HTERT RPE-1 (cell line): ENCODE data around the gene SOX6.
"Not testable (repeated sequence)": the region's sequence is repeated elsewhere in the genome, so short reads cannot be mapped to it uniquely, and the experiment has no call there.

Source experiments
- in situ Hi-C: fragments of 300-500 bp; cut with MboI; formaldehyde crosslinking; loops from 4 replicates; pipeline ENCODE4 v1.14.3; 2020; ENCODE audit warnings: low sequenced_read_pairs

The SOX6 gene

DNA sequence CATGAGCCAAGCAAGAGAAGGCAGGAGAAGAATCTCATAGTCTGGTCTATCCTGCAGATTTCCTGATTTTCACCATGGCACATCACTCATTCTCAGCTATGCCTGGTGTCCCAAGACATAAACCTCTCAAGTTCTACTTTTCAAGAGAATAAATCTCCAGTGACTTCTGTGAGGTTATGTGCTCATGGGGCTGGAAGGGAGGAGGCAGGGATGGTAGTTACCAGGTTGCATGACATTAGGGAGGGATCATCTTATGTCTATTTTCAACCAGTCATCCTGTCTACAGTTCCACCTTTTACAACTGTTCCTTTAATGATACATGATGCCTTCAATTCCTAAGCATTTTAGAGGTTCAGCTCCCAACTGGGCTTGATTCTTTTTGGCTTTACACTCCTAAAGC is 297.7 kb downstream of the SOX6 start:
- in situ Hi-C loops: no loop called here

DNA sequence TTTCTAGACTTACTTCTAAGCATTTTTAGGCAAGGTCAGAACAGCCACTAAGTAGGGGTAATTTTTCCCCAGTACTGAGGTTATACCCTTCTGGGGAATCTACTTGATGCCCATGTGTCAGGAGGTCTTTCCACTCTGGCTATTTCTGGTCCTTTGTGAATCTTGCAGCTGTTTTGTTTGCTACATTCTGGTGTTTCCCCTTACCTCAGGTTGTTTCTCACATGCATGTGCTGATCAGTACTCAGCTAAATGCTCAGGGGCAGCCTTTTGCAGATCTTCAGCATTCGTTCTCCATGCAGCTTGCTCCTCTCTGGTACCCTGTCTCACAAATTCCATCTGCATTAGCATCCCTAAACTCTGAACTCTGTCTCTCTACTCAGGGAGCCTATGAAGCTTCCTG is 303.6 kb downstream of the SOX6 start:
- in situ Hi-C loops: no loop called here

DNA sequence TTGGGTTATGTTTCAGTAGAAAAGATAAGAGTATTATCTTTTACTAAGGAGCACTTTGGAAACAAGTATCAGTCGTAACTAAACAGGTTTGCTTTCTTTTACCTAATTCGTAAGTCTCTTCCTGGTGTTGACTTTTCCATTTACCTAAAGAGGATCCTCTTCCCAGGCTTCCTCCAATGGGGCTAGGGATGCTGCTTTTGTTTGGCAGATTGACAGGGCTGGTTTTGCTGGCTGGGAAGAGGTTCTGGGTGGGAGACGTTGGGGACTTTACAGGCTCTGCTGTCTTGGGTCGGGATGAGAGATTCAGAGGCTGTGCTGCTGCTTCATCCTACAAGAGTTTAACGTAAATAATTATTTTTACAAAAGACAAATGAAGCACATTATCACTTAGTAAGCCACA is 306.7 kb downstream of the SOX6 start:
- in situ Hi-C loops: no loop called here

DNA sequence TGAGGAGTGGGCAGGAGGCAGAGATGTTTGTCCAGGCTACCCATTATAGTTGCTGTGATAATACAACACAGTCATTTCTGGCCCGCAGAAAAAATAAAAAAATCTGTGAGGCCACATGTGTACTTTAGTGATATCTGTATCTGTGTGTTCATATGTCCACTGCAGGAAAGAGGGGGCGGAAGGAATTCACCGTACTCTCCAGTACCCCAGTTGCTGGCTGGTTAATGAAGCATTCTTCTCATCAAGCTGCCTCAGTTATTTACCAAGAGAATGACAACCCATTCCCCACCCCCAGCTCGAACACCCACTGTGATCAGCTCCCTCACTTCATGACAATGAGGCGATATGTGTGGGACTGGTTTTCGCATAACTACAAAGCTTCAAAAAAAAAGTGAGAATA is 309.3 kb downstream of the SOX6 start:
- in situ Hi-C loops: no loop called here

DNA sequence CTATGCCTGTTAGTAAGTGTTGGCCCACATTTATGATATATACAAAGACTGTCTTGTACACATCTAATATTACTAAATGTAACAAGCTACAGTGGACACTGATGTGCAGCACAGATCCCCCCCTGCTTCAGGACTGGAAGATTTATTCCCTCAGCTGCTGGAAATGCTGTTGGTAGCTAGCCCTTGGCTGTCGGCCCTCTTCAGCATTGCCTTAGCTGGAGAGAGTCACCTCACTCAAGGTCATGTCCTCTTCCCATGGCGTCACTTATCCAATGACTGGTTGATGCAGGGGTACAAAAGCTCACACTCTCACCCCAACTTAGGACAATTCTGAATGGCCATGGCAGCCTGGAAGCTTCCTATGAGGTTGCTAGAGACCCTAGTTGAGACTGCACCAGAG is 312.7 kb downstream of the SOX6 start:
- in situ Hi-C loops: no loop called here

DNA sequence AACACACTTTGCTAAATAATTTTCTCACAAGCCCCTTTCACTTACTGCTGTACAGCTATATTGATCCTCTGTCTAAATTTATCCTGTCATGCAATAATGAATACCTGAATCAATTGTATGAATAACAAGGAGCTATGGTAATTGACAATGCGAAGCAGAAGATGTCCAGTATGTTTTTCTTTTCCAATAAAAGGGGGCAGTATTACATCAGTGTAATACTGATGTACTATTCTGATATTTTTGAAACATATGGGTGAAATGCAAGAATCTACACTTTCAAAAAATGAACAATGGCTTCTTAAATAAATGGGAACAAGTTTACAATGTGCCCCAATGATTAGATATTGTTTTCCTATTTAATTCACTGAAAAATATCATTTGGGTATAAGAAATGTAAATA is 315.1 kb downstream of the SOX6 start:
- in situ Hi-C loops: no loop called here

DNA sequence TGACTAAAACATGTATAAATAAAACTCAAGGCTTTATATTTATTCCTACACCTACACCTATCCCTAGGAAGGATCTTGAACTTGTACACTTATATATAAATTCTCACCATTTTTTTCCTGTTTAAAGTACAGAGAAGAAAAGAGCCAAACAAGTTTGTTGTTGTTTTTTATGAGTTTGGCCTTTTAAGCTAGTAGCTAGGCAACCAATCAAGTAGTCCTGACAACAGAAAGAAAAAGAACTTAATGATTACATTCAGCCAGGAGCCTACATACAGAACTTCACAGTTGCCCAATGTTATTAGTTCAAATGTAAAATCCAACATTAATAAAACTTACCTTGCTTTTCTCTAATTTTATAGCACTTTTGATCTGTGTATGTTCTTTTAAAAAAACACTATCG is 316.2 kb downstream of the SOX6 start:
- in situ Hi-C loops: no loop called here

DNA sequence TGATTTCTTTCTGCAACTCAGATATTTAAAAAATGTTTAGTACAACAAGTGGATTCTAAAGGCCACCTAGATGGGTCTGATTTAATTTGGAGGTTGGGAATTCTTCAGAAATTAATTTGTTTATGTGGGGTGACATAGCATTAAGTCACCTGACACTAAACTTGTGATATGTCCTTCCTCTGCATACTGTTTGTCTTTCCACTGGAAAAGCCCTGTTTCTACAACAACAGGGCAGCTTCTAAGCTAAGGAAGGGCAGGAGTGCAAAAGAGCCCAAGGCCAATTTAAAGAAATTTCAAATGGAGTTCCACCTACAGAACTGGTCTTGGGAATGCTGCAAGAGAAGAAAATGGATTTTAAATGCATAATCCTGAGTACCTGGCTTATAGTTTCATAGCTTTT is 319.2 kb downstream of the SOX6 start:
- in situ Hi-C loops: no loop called here

DNA sequence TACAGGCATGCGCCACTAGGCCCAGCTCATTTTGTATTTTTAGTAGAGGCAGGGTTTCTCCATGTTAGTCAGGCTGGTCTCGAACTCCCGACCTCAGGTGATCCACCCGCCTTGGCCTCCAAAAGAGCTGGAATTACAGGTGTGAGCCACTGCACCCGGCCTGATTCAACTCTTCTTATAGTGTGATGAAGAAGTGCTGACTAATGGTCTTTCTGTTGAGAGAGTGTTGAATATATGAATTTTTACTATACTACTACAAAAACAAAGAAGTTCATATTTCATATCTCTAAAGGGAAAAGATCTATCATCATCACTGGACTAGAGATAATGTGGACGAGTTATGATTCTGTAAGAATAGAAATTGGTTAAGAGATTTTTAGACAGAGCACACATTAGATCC is 320.1 kb downstream of the SOX6 start:
- in situ Hi-C loops: no loop called here

DNA sequence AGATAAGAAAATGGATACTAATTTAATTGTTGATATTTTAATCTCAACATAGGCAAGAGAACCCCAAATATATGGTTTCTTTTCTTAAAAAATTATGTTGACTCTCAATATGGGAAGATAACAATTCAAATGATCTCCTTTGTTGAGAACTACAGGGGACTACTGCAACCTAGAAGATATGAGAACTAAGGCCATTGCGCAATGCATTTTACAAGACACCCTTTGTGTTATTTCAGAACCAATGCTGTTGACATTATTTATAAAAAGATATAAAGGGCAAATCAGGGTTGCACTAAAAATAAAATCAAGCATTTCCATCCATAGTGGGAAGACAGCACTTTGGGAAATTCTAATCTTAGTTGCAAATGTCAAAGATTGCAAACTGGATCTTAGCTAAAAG is 322.3 kb downstream of the SOX6 start:
- in situ Hi-C loops: no loop called here

DNA sequence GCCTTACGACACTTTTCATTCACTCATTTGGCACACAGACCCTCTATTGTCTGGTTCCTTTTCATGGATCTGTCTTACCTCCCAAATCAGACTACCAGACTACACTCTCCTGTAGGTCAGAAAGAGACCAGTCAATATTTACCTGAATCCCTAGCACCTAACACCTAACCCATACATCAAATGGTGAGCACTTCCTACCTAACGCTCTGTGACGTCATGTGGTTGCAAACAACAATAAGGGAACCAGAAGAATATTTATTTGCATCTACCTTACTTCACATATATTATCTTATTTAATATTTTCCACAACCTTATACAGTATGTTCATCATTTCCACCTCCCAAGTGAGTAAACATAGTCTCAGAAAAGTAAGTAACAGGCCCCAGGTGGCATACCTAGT is 323.4 kb downstream of the SOX6 start:
- in situ Hi-C loops: no loop called here

DNA sequence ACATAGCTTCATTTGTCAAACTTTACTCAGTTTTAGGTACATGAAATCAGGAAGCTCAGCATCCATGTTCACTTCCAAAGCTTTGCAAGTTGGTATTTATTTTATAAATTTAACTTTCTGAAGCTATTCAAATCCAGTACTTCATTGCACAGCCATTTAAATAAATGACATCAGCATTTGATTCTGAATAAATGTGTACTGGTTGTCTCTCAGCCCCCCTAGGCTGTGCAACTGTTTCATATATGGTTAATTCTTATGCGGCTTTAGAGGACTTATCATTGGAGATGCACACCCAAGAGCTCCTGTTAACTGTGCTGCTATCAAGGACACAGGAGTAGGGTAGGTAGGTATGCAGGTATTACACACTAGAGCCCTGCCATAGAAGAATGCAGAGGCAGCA is 325.1 kb downstream of the SOX6 start:
- in situ Hi-C loops: no loop called here

DNA sequence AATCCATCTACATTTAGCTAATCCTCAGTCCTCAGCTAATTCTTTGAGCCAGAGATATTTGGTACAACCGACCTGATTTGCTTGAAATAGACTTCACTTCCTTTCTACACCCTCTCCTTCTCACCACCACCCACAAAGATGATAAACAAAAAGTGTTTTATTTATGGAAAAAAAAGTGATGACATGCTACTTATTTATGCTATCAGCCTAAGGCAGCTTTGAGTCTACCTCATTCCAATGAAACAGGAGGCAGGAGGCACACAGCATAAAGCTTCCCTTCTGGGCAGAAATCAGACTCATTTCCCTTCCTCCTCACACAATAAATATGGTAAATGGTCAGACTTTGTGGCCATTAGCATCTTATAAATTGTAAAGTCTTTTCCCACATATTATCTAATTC is 325.7 kb downstream of the SOX6 start:
- in situ Hi-C loops: no loop called here

DNA sequence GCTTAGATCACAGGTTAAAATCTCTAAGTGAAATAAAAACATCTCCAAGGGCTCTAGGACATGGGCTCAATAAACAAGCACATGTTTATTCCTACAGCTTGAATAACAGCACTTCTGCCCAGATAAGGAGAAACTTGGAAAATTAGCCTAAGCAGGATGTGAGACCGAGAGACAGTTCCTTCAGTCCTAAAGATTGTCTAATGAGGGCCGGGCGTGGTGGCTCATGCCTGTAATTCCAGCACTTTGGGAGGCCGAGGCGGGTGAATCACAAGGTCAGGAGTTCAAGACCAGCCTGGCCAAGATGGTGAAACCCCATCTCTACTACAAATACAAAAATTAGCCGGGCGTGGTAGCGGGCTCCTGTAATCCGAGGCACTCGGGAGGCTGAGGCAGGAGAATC is 327.2 kb downstream of the SOX6 start:
- in situ Hi-C loops: not testable (repeated sequence)

DNA sequence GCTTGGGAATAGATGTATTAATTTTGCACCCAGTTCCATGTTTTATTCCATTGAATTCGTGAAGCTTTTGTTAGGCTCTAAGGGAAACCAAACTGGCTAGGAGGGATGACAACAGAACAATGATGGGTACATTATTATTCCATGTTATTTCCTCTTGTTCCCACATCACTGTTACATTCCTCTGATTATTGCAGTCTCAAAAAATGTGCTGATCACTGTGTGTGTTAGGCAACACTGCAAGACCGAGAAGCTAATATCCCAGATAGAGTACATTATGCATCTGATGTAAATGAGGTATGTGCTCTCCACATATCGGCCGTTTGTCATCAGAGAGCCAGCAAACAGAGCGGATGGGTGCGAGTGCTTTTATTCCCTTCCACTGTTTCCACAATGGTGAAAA is 327.9 kb downstream of the SOX6 start:
- in situ Hi-C loops: no loop called here

DNA sequence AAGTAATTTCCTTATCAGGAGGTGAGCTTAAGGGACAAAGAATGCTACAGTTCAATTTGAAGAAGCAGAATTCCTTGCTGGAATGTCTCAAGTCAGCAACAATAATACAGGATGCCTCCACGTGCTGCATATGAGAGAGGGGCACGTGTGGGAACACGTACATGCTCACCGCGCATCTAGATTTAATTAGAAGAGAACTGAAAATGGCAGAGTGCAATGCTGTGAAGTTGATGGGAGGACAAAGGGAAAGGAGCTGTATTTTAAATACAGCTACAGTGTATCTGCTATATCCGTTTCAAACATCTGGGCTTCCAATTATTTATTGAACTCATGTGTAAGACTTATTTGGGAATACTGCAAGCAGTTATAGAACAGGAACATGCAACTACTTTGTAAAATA is 328.7 kb downstream of the SOX6 start:
- in situ Hi-C loops: no loop called here

DNA sequence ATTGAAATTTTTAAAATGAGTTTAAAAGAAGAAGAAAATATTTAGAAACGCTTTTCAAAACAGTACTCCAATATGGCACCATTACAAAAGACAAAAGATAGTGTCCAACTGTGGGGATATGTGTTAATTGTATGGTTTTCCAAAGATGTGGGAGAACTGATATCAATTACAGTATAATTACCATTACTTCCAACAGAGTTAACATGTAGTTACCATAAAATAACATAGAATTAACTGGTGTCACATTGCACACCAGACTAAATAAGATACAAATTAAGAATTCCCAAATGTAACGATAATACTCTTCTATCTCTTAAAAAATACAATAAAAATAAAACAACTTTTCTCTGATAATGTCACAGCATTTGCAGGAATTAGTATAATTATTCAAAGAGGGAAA is 329.5 kb downstream of the SOX6 start:
- in situ Hi-C loops: no loop called here

DNA sequence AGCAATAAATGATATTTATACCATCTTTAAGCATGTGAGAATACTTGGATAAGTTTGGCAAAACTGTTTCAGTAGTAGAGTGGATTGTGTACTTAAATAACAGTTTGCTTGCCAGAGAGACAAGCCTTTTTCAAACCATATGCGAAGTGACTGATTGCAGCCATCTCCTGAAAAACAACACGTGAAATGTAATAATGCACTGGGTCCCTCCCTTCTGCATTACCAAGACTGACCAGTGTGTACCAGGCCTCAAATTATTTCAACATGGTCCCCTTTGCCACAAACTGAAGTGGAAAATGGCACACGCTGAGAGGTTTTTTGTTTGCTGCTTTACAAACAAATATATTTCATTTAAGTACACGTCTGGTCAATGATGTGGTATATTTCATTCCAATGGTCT is 337.4 kb downstream of the SOX6 start:
- in situ Hi-C loops: no loop called here

DNA sequence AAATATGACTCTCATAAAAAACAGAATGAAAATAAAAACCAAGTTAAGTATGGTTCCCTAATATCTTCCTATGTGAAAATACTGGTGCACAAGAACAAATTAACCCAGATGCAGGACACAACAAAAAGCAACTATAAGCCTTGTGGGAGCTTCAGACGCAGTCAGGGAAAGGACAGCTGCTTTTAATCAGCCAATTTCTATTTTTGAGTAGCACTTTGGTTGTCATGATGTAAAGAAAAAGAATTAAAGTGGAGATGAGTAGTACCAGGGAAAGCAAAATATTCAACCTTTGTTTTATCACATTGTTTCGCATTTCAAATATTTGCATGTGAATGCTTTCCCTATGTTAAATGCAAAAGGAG is 339.9 kb downstream of the SOX6 start:
- in situ Hi-C loops: no loop called here

DNA sequence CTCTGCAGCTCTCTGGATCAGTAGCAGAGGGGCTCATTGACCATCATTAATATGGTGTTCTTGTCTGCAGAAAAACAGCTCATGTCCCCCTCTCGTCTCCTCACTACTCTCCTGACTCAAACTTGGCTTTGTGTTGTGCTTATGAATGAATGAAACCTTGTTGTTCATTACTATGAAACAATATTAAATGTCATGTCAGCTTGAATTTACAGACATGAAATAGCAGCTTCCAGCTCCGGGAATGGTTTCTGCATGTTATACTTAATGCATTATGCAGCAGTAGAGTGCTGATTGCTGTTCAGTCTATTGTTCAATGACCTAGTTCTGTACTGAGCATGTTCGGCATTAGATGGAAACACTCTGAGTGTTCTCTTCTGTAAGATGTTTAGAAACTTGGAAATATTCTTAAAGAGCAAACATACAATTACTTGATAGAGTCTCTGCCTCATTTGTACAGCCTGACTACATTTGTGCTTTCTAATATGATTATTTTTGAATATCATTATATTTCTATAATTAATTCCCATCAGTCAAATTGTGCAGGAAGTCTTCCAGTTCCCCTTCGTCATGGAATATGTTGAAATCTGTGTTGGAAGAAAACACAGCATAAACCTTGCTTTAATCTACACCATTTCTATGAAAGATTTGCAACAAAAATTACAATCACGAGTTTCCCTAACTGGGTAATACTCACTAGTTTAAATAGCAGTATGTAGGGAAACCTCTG is 340.4 kb downstream of the SOX6 start:
- in situ Hi-C loops: no loop called here

DNA sequence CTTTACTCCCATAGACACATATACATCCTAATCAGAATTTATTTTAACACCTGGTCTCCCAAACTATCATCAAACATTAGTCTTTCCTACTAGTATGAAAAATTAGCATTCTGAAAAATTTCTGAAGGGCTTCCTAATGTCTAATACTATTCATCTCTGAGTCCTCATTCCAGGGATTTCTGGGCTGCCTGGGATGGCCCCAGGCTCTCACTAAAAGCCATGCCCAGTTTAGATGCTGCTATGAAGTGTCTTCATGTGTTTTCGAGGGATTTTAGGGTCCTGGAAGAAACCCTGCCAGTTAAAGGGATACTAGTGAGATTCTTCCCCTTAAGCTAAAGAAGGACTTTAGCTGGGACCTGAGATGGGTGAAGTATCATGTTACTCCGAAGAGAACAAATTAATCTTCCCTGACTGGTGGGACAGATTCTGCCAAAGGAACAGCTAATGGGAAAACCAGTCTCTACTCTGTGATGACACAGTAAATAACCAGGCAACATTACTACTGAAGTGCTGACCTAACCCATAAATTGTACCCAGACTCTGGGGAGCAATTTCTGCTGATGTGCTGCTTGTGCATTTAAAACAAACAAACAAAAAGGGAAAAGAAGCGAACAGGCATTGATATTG is 342.6 kb downstream of the SOX6 start:
- in situ Hi-C loops: no loop called here

DNA sequence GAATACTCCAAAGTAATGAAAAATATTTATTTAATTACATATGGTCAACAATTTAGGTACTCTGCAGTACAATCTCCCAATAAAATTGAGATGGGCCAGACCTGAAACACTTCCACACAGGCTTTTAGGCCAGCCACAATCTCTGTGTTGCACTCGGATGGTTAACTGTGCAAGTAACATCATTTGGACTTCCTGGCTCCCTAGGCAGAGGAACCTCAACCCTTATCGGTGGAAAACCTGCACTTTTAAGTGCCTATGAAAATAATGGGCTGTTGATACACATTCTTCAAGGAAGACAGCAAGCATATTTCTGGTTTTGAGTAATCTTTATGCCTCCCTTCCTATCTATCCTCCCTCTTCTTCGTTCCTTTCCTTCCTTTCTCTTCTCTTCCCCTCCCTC is 343.1 kb downstream of the SOX6 start:
- in situ Hi-C loops: no loop called here

DNA sequence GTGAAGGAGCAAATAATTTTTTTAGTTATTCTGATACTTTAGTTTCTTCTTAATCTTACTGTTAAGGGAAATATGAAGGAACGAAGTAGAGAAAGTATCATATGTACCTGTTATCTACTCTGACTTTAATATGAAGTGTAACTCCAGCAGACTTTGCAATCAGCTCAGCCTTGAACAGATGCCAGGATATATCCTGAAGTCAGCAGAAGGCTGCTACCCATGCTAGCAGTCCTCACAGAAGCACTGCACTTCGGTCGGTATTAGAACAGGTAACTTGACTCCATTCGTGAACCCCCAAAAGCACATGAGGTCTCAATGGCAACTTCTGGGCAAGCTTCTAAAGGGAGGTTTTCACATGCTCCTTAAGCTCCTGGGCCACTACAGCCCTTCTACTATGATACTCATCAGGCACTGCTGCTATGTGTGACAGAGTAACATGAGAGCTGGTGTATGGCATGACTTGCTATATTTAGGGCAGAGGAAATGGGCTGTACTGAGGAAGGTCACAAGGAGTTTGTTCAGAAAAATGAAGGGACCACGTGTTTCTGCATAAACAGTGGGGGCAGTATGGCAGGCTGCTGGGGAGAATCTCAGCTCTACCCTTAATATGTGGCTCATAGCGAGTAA is 344.1 kb downstream of the SOX6 start:
- in situ Hi-C loops: no loop called here
